ENCODE measurements around the gene FRK. TPM values are rescaled to one million over a fixed set of nuclear protein-coding genes. Genes with fewer than 3 reads are reported as not detected.

FRK gene
- total RNA-seq, 5 donors from 2014 or later (not counting 1 experiment from before 2014, with no cell fraction given), result 0.02 to 0.07 (median 0.06) TPM

DNA sequence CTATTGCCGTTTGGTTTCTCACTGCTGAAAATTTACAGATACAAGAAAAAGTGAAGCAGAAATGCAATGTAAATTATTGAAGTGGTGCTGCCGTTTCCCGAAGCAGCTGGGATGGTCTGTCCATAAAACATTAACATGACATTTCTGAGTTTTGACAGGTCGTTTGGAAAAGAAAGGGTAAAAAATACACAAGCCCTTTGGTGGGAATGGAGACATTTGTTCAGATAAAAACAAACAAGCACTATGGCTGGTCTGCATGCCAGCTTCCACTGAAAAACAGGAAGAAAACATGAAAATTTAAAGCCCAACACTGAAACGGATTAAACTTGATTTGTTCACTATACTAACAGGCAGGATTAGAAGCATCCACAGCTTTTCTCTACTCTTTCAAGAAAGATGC is 155.2 kb downstream of the FRK start:
- Mint-ChIP-seq H3K4me1 (no peaks in the 10 kb centered on the region), H3K9me3 (no peaks in the 10 kb centered on the region), H3K36me3 (no peaks in the 10 kb centered on the region), H3K27me3 (peaks cover 0 to 9% of the 10 kb centered on the region in 2 donors), H3K27ac (no peak overlapping the region), H3K4me3 (no peak overlapping the region)
- WGBS (ENCODE audit: insufficient coverage), result no CpG with 5 or more reads among the region's 5 CpGs
- POLR2A ChIA-PET, result no interaction called here
- H3K4me1 ChIP-seq (ENCODE audit: control insufficient read depth in 1 of 2, extremely low read depth in 1 of 2, insufficient read depth in 2 of 2, low read length in 2 of 2), result no peaks in the 10 kb centered on the region
- no peak overlapping the region for H3K4me3 ChIP-seq (ENCODE audit: control insufficient read depth in 1 of 2, extremely low read depth in 1 of 2, low read length in 1 of 2)
- CTCF ChIA-PET, result no interaction called here
- no peak for DNase-seq
- H3K36me3 ChIP-seq (ENCODE audit: control insufficient read depth in 2 of 2, extremely low read depth in 1 of 2, insufficient read depth in 1 of 2, low read length in 1 of 2), result no peaks in the 10 kb centered on the region
- no peak for ATAC-seq (replicated peaks in 1 of 4)
- H3K27me3 ChIP-seq (replicated peaks in 1 of 2; ENCODE audit: control insufficient read depth in 2 of 2, extremely low read depth in 1 of 2, insufficient read depth in 2 of 2, low read length in 1 of 2), result no peaks in the 10 kb centered on the region
- H3K9me3 ChIP-seq, result no peaks in the 10 kb centered on the region
- no peak overlapping the region for H3K27ac ChIP-seq (ENCODE audit: low read length)

- Mint-ChIP-seq H3K27me3 (peaks cover 0 to 9% of the 10 kb centered on the region in 2 donors), H3K9me3 (no peaks in the 10 kb centered on the region), H3K36me3 (no peaks in the 10 kb centered on the region), H3K4me3 (no peak overlapping the region), H3K4me1 (no peaks in the 10 kb centered on the region), H3K27ac (no peak overlapping the region)
- Histone ChIP-seq H3K27me3 (replicated peaks in 1 of 2; ENCODE audit: control insufficient read depth in 2 of 2, extremely low read depth in 1 of 2, insufficient read depth in 2 of 2, low read length in 1 of 2) (no peaks in the 10 kb centered on the region), H3K36me3 (ENCODE audit: control insufficient read depth in 2 of 2, extremely low read depth in 1 of 2, insufficient read depth in 1 of 2, low read length in 1 of 2) (no peaks in the 10 kb centered on the region), H3K9me3 (no peaks in the 10 kb centered on the region), H3K4me3 (ENCODE audit: control insufficient read depth in 1 of 2, extremely low read depth in 1 of 2, low read length in 1 of 2) (no peak overlapping the region), H3K27ac (ENCODE audit: low read length) (no peak overlapping the region), H3K4me1 (ENCODE audit: control insufficient read depth in 1 of 2, extremely low read depth in 1 of 2, insufficient read depth in 2 of 2, low read length in 2 of 2) (no peaks in the 10 kb centered on the region)
- 65% methylated on average over 2 of the region's 2 CpGs for WGBS (ENCODE audit: insufficient coverage)
- ATAC-seq (replicated peaks in 1 of 4) (no peak), DNase-seq (no peak)
- ChIA-PET CTCF (no interaction called here), POLR2A (no interaction called here)
Observed at GRCh38 chr6:115902436-115902835, 158.3 kb downstream of the FRK start.

DNA sequence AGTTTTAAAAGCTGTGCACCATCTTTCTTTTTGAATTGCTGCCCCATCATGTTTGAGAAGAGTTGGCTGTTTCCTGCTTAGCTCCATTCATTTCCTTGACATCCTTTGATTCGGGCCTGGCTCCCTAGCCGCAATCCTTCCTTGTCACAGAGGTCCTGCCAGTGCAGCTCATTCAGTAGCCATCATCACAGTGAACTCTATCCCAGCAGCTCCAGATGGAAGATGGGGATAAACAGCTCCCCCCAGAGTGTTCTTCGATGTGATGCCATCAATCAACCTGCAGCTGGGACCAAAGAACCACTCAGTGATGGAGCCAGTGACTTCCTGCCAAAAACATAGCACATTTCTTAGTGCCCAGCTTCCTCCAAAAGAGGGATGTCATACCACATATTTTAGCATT is 158.8 kb downstream of the FRK start:
- WGBS (ENCODE audit: insufficient coverage), result 63% methylated on average over 3 of the region's 3 CpGs
- DNase-seq, result no peak
- H3K36me3 ChIP-seq (ENCODE audit: control insufficient read depth in 2 of 2, extremely low read depth in 1 of 2, insufficient read depth in 1 of 2, low read length in 1 of 2), result no peaks in the 10 kb centered on the region
- ATAC-seq (replicated peaks in 1 of 4), result no peak
- H3K4me1 ChIP-seq (ENCODE audit: control insufficient read depth in 1 of 2, extremely low read depth in 1 of 2, insufficient read depth in 2 of 2, low read length in 2 of 2), result no peaks in the 10 kb centered on the region
- no peaks in the 10 kb centered on the region for H3K4me1 Mint-ChIP-seq
- ChIA-PET CTCF (no interaction called here), POLR2A (no interaction called here)
- no peak overlapping the region for H3K4me3 ChIP-seq (ENCODE audit: control insufficient read depth in 1 of 2, extremely low read depth in 1 of 2, low read length in 1 of 2)
- no peaks in the 10 kb centered on the region for H3K9me3 ChIP-seq
- no peak overlapping the region for H3K27ac Mint-ChIP-seq
- H3K27me3 Mint-ChIP-seq, result peaks cover 0 to 9% of the 10 kb centered on the region in 2 donors
- no peak overlapping the region for H3K4me3 Mint-ChIP-seq
- no peaks in the 10 kb centered on the region for H3K36me3 Mint-ChIP-seq
- no peak overlapping the region for H3K27ac ChIP-seq (ENCODE audit: low read length)
- H3K9me3 Mint-ChIP-seq, result no peaks in the 10 kb centered on the region
- H3K27me3 ChIP-seq (replicated peaks in 1 of 2; ENCODE audit: control insufficient read depth in 2 of 2, extremely low read depth in 1 of 2, insufficient read depth in 2 of 2, low read length in 1 of 2), result no peaks in the 10 kb centered on the region

GRCh38 chr6:115899730-115900282 is 160.9 kb downstream of the FRK start:
- Mint-ChIP-seq H3K27me3 (peaks cover 0 to 9% of the 10 kb centered on the region in 2 donors), H3K36me3 (no peaks in the 10 kb centered on the region), H3K4me1 (no peaks in the 10 kb centered on the region), H3K4me3 (no peak overlapping the region), H3K27ac (no peak overlapping the region), H3K9me3 (no peaks in the 10 kb centered on the region)
- no peaks in the 10 kb centered on the region for H3K9me3 ChIP-seq
- DNase-seq (no peak), ATAC-seq (replicated peaks in 1 of 4) (no peak)
- no peaks in the 10 kb centered on the region for H3K36me3 ChIP-seq (ENCODE audit: control insufficient read depth in 2 of 2, extremely low read depth in 1 of 2, insufficient read depth in 1 of 2, low read length in 1 of 2)
- WGBS (ENCODE audit: insufficient coverage), result 59% methylated on average over 3 of the region's 4 CpGs
- no peak overlapping the region for H3K4me3 ChIP-seq (ENCODE audit: control insufficient read depth in 1 of 2, extremely low read depth in 1 of 2, low read length in 1 of 2)
- ChIA-PET CTCF (interaction anchor here in 1 of 2 donors (1.3 kb wide), 1 partner anchor 11 kb away, joined by 3 read pairs; no protein-coding TSS in a partner anchor), POLR2A (interaction anchor here in 1 of 2 donors (0.7 kb wide), 1 partner anchor 499 kb away, joined by 3 read pairs; no protein-coding TSS in a partner anchor)
- H3K27me3 ChIP-seq (replicated peaks in 1 of 2; ENCODE audit: control insufficient read depth in 2 of 2, extremely low read depth in 1 of 2, insufficient read depth in 2 of 2, low read length in 1 of 2), result no peaks in the 10 kb centered on the region
- no peaks in the 10 kb centered on the region for H3K4me1 ChIP-seq (ENCODE audit: control insufficient read depth in 1 of 2, extremely low read depth in 1 of 2, insufficient read depth in 2 of 2, low read length in 2 of 2)
- H3K27ac ChIP-seq (ENCODE audit: low read length), result no peak overlapping the region

- H3K27me3 ChIP-seq (replicated peaks in 1 of 2; ENCODE audit: control insufficient read depth in 2 of 2, extremely low read depth in 1 of 2, insufficient read depth in 2 of 2, low read length in 1 of 2), result no peaks in the 10 kb centered on the region
- Mint-ChIP-seq H3K27ac (no peak overlapping the region), H3K27me3 (peaks cover 0 to 5% of the 10 kb centered on the region in 2 donors), H3K4me1 (no peaks in the 10 kb centered on the region), H3K9me3 (peaks cover 0 to 4% (median 0%) of the 10 kb centered on the region in 3 donors), H3K4me3 (no peak overlapping the region), H3K36me3 (no peaks in the 10 kb centered on the region)
- no peak overlapping the region for H3K27ac ChIP-seq (ENCODE audit: low read length)
- no peaks in the 10 kb centered on the region for H3K4me1 ChIP-seq (ENCODE audit: control insufficient read depth in 1 of 2, extremely low read depth in 1 of 2, insufficient read depth in 2 of 2, low read length in 2 of 2)
- WGBS (ENCODE audit: insufficient coverage), result no CpG with 5 or more reads among the region's 1 CpG
- ChIA-PET POLR2A (no interaction called here), CTCF (no interaction called here)
- no peak overlapping the region for H3K4me3 ChIP-seq (ENCODE audit: control insufficient read depth in 1 of 2, extremely low read depth in 1 of 2, low read length in 1 of 2)
- H3K9me3 ChIP-seq, result no peaks in the 10 kb centered on the region
- DNase-seq, result no peak
- no peaks in the 10 kb centered on the region for H3K36me3 ChIP-seq (ENCODE audit: control insufficient read depth in 2 of 2, extremely low read depth in 1 of 2, insufficient read depth in 1 of 2, low read length in 1 of 2)
- ATAC-seq (replicated peaks in 1 of 4), result no peak
Observed at GRCh38 chr6:115898246-115898645, 162.4 kb downstream of the FRK start.

DNA sequence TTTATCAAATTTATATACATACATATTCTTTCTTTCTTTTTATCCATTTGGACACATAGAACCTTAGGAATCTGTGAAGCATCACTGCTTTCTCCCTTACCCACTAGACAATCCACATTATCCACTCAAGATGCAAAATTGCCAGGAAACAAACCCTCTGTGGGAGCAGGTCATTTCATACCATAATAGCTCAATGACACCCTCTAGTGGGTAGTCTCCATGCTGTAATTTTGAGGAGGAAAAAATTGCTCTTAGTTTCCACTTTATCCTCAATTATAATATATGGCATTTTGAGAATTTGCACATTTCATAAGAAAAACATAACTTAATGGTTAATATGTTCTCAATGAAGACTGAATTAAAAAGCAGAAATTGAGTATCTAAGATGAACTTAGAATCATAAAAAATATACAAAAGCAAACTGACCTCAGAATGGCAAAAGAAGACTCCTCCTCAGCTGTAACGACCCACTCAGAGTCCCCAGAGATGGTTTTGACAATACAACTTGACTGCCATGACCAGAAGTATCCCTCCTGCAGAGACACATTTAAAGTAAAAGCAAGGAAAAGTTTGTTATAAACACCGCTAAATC is 164.1 kb downstream of the FRK start:
- H3K27ac Mint-ChIP-seq, result no peak overlapping the region
- H3K36me3 Mint-ChIP-seq, result no peaks in the 10 kb centered on the region
- peaks cover 0 to 4% (median 0%) of the 10 kb centered on the region in 3 donors for H3K9me3 Mint-ChIP-seq
- no CpG with 5 or more reads among the region's 2 CpGs for WGBS (ENCODE audit: insufficient coverage)
- no peaks in the 10 kb centered on the region for H3K4me1 ChIP-seq (ENCODE audit: control insufficient read depth in 1 of 2, extremely low read depth in 1 of 2, insufficient read depth in 2 of 2, low read length in 2 of 2)
- no peaks in the 10 kb centered on the region for H3K4me1 Mint-ChIP-seq
- ChIA-PET CTCF (interaction anchor here in 1 of 2 donors (0.9 kb wide), 1 partner anchor 18 kb away, joined by 4 read pairs; no protein-coding TSS in a partner anchor), POLR2A (no interaction called here)
- no peak overlapping the region for H3K4me3 Mint-ChIP-seq
- no peaks in the 10 kb centered on the region for H3K36me3 ChIP-seq (ENCODE audit: control insufficient read depth in 2 of 2, extremely low read depth in 1 of 2, insufficient read depth in 1 of 2, low read length in 1 of 2)
- H3K9me3 ChIP-seq, result no peaks in the 10 kb centered on the region
- peak in 1 of 35 experiments; percentile 2 for DNase-seq
- ATAC-seq (replicated peaks in 1 of 4), result no peak
- H3K27me3 Mint-ChIP-seq, result peaks cover 0 to 2% of the 10 kb centered on the region in 2 donors
- H3K27ac ChIP-seq (ENCODE audit: low read length), result no peak overlapping the region
- H3K27me3 ChIP-seq (replicated peaks in 1 of 2; ENCODE audit: control insufficient read depth in 2 of 2, extremely low read depth in 1 of 2, insufficient read depth in 2 of 2, low read length in 1 of 2), result no peaks in the 10 kb centered on the region
- no peak overlapping the region for H3K4me3 ChIP-seq (ENCODE audit: control insufficient read depth in 1 of 2, extremely low read depth in 1 of 2, low read length in 1 of 2)
